ENCODE results near the gene GABRB2. TPM values are rescaled to one million over a fixed set of nuclear protein-coding genes. Genes with fewer than 3 reads are reported as not detected.

The GABRB2 gene
- total RNA-seq, 1 experiment from 2014 or later = not detected

DNA sequence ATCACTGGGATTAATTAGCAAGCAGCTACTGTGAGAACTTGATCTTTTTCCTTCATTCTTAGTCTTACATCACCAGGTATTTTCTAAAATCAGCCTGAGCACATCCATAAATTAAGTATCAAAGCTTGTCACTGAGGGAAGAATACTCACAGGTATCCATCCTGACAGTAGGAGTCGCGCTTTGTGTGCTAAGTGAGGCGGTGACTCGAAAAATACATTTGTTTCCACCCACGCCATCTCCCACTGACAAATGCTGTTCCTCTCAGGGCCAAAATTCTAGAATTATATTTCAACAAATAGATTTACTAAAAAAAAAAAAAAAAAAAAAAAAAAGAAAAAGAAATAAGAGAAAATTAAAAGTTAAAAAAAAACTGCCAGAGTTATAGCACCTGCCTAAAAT lies 34.1 kb upstream of the GABRB2 start:
- POLR2A ChIA-PET = no interaction called here
- TF ChIP-seq POLR2AphosphoS5 (IDR thresholded peaks at IDR 0.05; ENCODE audit: low read depth, low read length) (no peak), SIN3A (IDR thresholded peaks at IDR 0.05; ENCODE audit: borderline replicate concordance, insufficient read depth, low read depth, low read length) (no peak), TCF7L2 (IDR thresholded peaks at IDR 0.05; ENCODE audit: low read depth, low read length) (no peak)
- TF ChIP-seq, protein P1, sequence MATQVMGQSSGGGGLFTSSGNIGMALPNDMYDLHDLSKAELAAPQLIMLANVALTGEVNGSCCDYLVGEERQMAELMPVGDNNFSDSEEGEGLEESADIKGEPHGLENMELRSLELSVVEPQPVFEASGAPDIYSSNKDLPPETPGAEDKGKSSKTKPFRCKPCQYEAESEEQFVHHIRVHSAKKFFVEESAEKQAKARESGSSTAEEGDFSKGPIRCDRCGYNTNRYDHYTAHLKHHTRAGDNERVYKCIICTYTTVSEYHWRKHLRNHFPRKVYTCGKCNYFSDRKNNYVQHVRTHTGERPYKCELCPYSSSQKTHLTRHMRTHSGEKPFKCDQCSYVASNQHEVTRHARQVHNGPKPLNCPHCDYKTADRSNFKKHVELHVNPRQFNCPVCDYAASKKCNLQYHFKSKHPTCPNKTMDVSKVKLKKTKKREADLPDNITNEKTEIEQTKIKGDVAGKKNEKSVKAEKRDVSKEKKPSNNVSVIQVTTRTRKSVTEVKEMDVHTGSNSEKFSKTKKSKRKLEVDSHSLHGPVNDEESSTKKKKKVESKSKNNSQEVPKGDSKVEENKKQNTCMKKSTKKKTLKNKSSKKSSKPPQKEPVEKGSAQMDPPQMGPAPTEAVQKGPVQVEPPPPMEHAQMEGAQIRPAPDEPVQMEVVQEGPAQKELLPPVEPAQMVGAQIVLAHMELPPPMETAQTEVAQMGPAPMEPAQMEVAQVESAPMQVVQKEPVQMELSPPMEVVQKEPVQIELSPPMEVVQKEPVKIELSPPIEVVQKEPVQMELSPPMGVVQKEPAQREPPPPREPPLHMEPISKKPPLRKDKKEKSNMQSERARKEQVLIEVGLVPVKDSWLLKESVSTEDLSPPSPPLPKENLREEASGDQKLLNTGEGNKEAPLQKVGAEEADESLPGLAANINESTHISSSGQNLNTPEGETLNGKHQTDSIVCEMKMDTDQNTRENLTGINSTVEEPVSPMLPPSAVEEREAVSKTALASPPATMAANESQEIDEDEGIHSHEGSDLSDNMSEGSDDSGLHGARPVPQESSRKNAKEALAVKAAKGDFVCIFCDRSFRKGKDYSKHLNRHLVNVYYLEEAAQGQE (IDR thresholded peaks at IDR 0.05; ENCODE audit: insufficient read depth in 1 of 2, low read depth in 2 of 2, low read length in 1 of 2) = no peak
- TF ChIP-seq, protein P2, sequence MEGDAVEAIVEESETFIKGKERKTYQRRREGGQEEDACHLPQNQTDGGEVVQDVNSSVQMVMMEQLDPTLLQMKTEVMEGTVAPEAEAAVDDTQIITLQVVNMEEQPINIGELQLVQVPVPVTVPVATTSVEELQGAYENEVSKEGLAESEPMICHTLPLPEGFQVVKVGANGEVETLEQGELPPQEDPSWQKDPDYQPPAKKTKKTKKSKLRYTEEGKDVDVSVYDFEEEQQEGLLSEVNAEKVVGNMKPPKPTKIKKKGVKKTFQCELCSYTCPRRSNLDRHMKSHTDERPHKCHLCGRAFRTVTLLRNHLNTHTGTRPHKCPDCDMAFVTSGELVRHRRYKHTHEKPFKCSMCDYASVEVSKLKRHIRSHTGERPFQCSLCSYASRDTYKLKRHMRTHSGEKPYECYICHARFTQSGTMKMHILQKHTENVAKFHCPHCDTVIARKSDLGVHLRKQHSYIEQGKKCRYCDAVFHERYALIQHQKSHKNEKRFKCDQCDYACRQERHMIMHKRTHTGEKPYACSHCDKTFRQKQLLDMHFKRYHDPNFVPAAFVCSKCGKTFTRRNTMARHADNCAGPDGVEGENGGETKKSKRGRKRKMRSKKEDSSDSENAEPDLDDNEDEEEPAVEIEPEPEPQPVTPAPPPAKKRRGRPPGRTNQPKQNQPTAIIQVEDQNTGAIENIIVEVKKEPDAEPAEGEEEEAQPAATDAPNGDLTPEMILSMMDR (IDR thresholded peaks at IDR 0.05) = no peak

DNA sequence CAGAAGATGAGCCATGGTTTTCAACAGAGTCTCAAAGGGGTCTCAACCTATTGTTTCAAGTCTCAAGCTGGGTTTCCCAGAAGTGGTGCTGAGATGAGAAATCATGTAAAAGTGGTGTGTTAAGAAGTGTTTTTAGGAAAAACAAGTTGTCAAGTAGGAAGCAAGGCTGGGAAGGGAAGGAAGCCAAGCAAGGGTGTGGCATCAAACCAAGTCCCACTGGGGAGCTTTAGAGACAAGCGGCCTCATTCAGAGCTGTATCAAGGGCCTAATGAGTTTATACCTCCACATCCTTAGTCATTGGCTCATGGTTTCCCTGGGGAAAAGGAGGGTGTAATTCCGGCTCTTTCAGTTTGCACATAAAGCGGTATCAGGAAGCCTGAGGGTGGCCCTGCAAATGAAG lies 26.4 kb upstream of the GABRB2 start:
- intact Hi-C loops (cut with micrococcal nuclease; ENCODE audit: unreplicated experiment) = no loop called here
- H3K27me3 ChIP-seq (ENCODE audit: control insufficient read depth, insufficient read depth, low read length) = no peaks in the 10 kb centered on the region
- ATAC-seq = no peak
- BruUV-seq (replicated peaks) = no TSS peak
- H3K9me3 ChIP-seq (ENCODE audit: control insufficient read depth, insufficient read depth, low read depth, low read length) = no peaks in the 10 kb centered on the region
- no peaks in the 10 kb centered on the region for H3K36me3 ChIP-seq (ENCODE audit: control insufficient read depth, insufficient read depth, low read length)
- no peak overlapping the region for H3K4me3 ChIP-seq (ENCODE audit: low read depth in 2 of 2, low read length in 2 of 2)
- ChIA-PET CTCF (no interaction called here), POLR2A (no interaction called here)
- in situ Hi-C loops (cut with HindIII; ENCODE audit: low pct_unique_long_range_greater_than_20kb, low sequenced_read_pairs) = no loop called here
- H3K27ac ChIP-seq (ENCODE audit: low read length) = no peak overlapping the region
- H3K4me1 ChIP-seq (ENCODE audit: control insufficient read depth, insufficient read depth, low read length) = no peaks in the 10 kb centered on the region
- no peak for TF ChIP-seq SIN3A (IDR thresholded peaks at IDR 0.05; ENCODE audit: borderline replicate concordance, insufficient read depth, low read depth, low read length)
- TF ChIP-seq POLR2AphosphoS5 (IDR thresholded peaks at IDR 0.05; ENCODE audit: low read depth, low read length) = no peak
- TF ChIP-seq TCF7L2 (IDR thresholded peaks at IDR 0.05; ENCODE audit: low read depth, low read length) = no peak
- TF ChIP-seq, protein P1 (IDR thresholded peaks at IDR 0.05; ENCODE audit: insufficient read depth in 1 of 2, low read depth in 2 of 2, low read length in 1 of 2) = no peak
- TF ChIP-seq, protein P2 (IDR thresholded peaks at IDR 0.05) = no peak
- DNase-seq (ENCODE audit: low read depth, low spot score) = no peak

More for the DNA sequence above, 34.1 kb upstream of the GABRB2 start:
- Histone ChIP-seq H3K27ac (ENCODE audit: low read length) (no peak overlapping the region), H3K4me1 (ENCODE audit: control insufficient read depth, insufficient read depth, low read length) (no peaks in the 10 kb centered on the region), H3K4me3 (ENCODE audit: low read depth in 2 of 2, low read length in 2 of 2) (no peak overlapping the region), H3K36me3 (ENCODE audit: control insufficient read depth, insufficient read depth, low read length) (no peaks in the 10 kb centered on the region), H3K9me3 (ENCODE audit: control insufficient read depth, insufficient read depth, low read depth, low read length) (no peaks in the 10 kb centered on the region), H3K27me3 (ENCODE audit: control insufficient read depth, insufficient read depth, low read length) (no peaks in the 10 kb centered on the region)
- BruUV-seq (replicated peaks) = no TSS peak
- in situ Hi-C loops (cut with HindIII; ENCODE audit: low pct_unique_long_range_greater_than_20kb, low sequenced_read_pairs) (no loop called here), intact Hi-C loops (cut with micrococcal nuclease; ENCODE audit: unreplicated experiment) (no loop called here)
- CTCF ChIA-PET = no interaction called here
- no peak for DNase-seq (ENCODE audit: low read depth, low spot score)
- ATAC-seq = no peak

Measured in Panc1 (cell line).